ENCODE measurements around the gene MYO9B. TPM values are rescaled to one million over a fixed set of nuclear protein-coding genes. Genes with fewer than 3 reads are reported as not detected.

MYO9B gene
- total RNA-seq, 1 donor from 2014 or later: 94.3 TPM

- Mint-ChIP-seq H3K36me3 (ENCODE audit: unreplicated experiment) (no peaks in the 10 kb centered on the region), H3K4me3 (ENCODE audit: unreplicated experiment) (no peak overlapping the region), H3K27me3 (ENCODE audit: unreplicated experiment) (peaks cover 2% of the 10 kb centered on the region), H3K4me1 (ENCODE audit: unreplicated experiment) (no peaks in the 10 kb centered on the region), H3K27ac (ENCODE audit: unreplicated experiment) (no peak overlapping the region), H3K9me3 (ENCODE audit: unreplicated experiment) (no peaks in the 10 kb centered on the region)
- peak; percentile 95 for TF ChIP-seq CTCF (IDR thresholded peaks at IDR 0.05)
- peak; percentile 94 for DNase-seq (ENCODE audit: extremely low spot score, unreplicated experiment)
These were observed 185.3 kb downstream of the MYO9B start for GRCh38 chr19:17260842-17261325.

DNA sequence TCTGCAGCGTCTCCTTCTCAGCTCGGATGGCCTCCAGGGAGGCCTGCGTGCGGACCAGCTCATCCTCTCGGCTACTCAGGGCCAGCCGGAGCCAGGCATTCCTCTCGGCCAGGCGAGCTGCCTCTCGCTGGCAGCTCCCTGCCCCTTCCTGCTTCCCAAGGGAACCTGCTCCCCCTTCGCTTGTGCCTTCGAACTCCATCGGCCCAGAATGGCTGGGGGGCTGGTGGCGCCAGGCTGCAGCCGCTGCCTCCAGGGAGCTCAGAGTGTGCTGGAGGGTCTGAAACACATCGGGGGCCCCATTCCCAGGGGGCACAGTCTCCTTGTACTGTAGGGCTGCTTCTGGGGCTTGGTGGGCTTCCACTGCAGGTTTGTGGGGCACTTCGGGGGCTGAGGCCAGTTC lies 187.0 kb downstream of the MYO9B start:
- Mint-ChIP-seq H3K27me3 (ENCODE audit: unreplicated experiment) (peaks cover 2% of the 10 kb centered on the region), H3K36me3 (ENCODE audit: unreplicated experiment) (no peaks in the 10 kb centered on the region), H3K4me1 (ENCODE audit: unreplicated experiment) (peaks cover 5% of the 10 kb centered on the region), H3K27ac (ENCODE audit: unreplicated experiment) (no peak overlapping the region), H3K4me3 (ENCODE audit: unreplicated experiment) (no peak overlapping the region), H3K9me3 (ENCODE audit: unreplicated experiment) (no peaks in the 10 kb centered on the region)
- TF ChIP-seq CTCF (IDR thresholded peaks at IDR 0.05): no peak
- DNase-seq (ENCODE audit: extremely low spot score, unreplicated experiment): no peak

Other genes with a start within 250 kb of the MYO9B start
- 75.3 and 80.0 TPM in 2 replicates for gene SIN3B, start 246.4 kb upstream of the MYO9B start, total RNA-seq
- 0.08 TPM in 1 of 2 replicates, not detected in the other for gene F2RL3, start 186.8 kb upstream of the MYO9B start, total RNA-seq
- gene CPAMD8, start 49.0 kb upstream of the MYO9B start, total RNA-seq: 294 and 296 TPM in 2 replicates
- gene HAUS8, start 325 bp upstream of the MYO9B start, total RNA-seq: 9.2 and 11.6 TPM in 2 replicates
- 36.1 and 37.5 TPM in 2 replicates for gene USE1, start 139.6 kb downstream of the MYO9B start, total RNA-seq
- gene OCEL1, start 150.4 kb downstream of the MYO9B start, total RNA-seq: 24.8 and 28.5 TPM in 2 replicates
- gene NR2F6, start 170.1 kb downstream of the MYO9B start, total RNA-seq: 43.9 and 44.2 TPM in 2 replicates
- not detected in 2 replicates for gene USHBP1, start 189.0 kb downstream of the MYO9B start, total RNA-seq
- 92.5 and 93.7 TPM in 2 replicates for gene BABAM1, start 191.7 kb downstream of the MYO9B start, total RNA-seq
- gene ANKLE1, start 206.1 kb downstream of the MYO9B start, total RNA-seq: 0.99 and 1.5 TPM in 2 replicates
- gene ABHD8, start 227.6 kb downstream of the MYO9B start, total RNA-seq: 5.0 and 6.1 TPM in 2 replicates
- gene MRPL34, start 230.1 kb downstream of the MYO9B start, total RNA-seq: 66.9 and 78.8 TPM in 2 replicates
- 46.3 and 50.0 TPM in 2 replicates for gene DDA1, start 233.8 kb downstream of the MYO9B start, total RNA-seq